A673 (cell line): ENCODE results near the gene FGGY. TPM values are rescaled to one million over a fixed set of nuclear protein-coding genes. Genes with fewer than 3 reads are reported as not detected.

Source experiments
- BruUV-seq: library from RNA; stranded (reverse); fragments of 400-500 nt; replicated peaks from 2 replicates; lab custom pipeline; 2021; lab: Mats Ljungman, UMichigan
- CTCF ChIA-PET: fragments of 300-600 bp; sonication (Branson Sonifier 250); formaldehyde crosslinking; loops from one replicate; lab custom pipeline; 2022; ENCODE audit warnings: antibody characterized with exemption; lab: Charles Lee
- POLR2A ChIA-PET: fragments of 300-600 bp; sonication (Branson Sonifier 250); formaldehyde crosslinking; loops from one replicate; lab custom pipeline; 2022; ENCODE audit warnings: antibody characterized with exemption; ENCODE audit not compliant: low non-redundant PET; lab: Charles Lee
- DNase-seq: peaks from one replicate; pipeline ENCODE4 v3.0.0-alpha.2; 2015; ENCODE audit warnings: low spot score
- H3K27ac ChIP-seq: fragments of 200-600 bp; sonication (generic); 2 replicates; pipeline ENCODE4 v1.5.1; 2016; ENCODE audit warnings: mixed run types, low read depth, mild to moderate bottlenecking, mixed read lengths, antibody characterized with exemption, low read length; ENCODE audit not compliant: poor library complexity, severe bottlenecking
- H3K27me3 ChIP-seq: fragments of 200-600 bp; sonication (generic); replicated peaks from 2 replicates; pipeline ENCODE4 v1.6.1; 2017; ENCODE audit warnings: mixed run types, low read depth, mild to moderate bottlenecking, mixed read lengths, antibody characterized with exemption, low read length; ENCODE audit not compliant: insufficient read depth, poor library complexity
- H3K36me3 ChIP-seq: fragments of 200-600 bp; sonication (generic); 2 replicates; pipeline ENCODE4 v1.6.1; 2016; ENCODE audit warnings: mixed run types, mild to moderate bottlenecking, mixed read lengths, antibody characterized with exemption, low read length; ENCODE audit not compliant: insufficient read depth, poor library complexity, severe bottlenecking
- H3K4me1 ChIP-seq: fragments of 200-600 bp; sonication (generic); 2 replicates; pipeline ENCODE4 v1.6.1; 2017; ENCODE audit warnings: mixed run types, mild to moderate bottlenecking, mixed read lengths, antibody characterized with exemption, low read length; ENCODE audit not compliant: insufficient read depth, poor library complexity, severe bottlenecking
- H3K4me3 ChIP-seq: fragments of 200-600 bp; sonication (generic); 2 replicates; pipeline ENCODE4 v1.5.1; 2016; ENCODE audit warnings: low read depth, mixed run types, mild to moderate bottlenecking, mixed read lengths, low read length; ENCODE audit not compliant: poor library complexity, severe bottlenecking
- H3K9me3 ChIP-seq: fragments of 200-600 bp; sonication (generic); 2 replicates; pipeline ENCODE4 v1.6.1; 2016; ENCODE audit warnings: mixed run types, low read depth, mild to moderate bottlenecking, mixed read lengths, antibody characterized with exemption, low read length; ENCODE audit not compliant: poor library complexity, severe bottlenecking
- EZH2 ChIP-seq: fragments of 200-600 bp; sonication (generic); IDR thresholded peaks from 2 replicates; pipeline ENCODE4 v1.6.1; 2017; ENCODE audit warnings: borderline replicate concordance, low read depth, mild to moderate bottlenecking, mixed read lengths, antibody characterized with exemption, low read length; ENCODE audit not compliant: poor library complexity, severe bottlenecking
- intact Hi-C: fragments of 100-400 bp; cut with micrococcal nuclease; formaldehyde crosslinking; loops from one replicate; pipeline ENCODE4 v1.10.0; 2022; ENCODE audit not compliant: unreplicated experiment
- total RNA-seq: library from RNA; stranded (reverse); gene quantifications from 2 replicates; pipeline ENCODE4 v1.2.3, GENCODE V29; 2021
- TF ChIP-seq, protein P1 (sequence below): fragments of 300-800, 200-600 bp; sonication (generic); conservative IDR thresholded peaks from 2 replicates; pipeline ENCODE4 v1.5.1; 2017; ENCODE audit warnings: low read depth, mild to moderate bottlenecking, antibody characterized with exemption, low read length, moderate library complexity, mixed read lengths

Gene FGGY
- total RNA-seq, 1 experiment from 2014 or later: 2.6 TPM

DNA sequence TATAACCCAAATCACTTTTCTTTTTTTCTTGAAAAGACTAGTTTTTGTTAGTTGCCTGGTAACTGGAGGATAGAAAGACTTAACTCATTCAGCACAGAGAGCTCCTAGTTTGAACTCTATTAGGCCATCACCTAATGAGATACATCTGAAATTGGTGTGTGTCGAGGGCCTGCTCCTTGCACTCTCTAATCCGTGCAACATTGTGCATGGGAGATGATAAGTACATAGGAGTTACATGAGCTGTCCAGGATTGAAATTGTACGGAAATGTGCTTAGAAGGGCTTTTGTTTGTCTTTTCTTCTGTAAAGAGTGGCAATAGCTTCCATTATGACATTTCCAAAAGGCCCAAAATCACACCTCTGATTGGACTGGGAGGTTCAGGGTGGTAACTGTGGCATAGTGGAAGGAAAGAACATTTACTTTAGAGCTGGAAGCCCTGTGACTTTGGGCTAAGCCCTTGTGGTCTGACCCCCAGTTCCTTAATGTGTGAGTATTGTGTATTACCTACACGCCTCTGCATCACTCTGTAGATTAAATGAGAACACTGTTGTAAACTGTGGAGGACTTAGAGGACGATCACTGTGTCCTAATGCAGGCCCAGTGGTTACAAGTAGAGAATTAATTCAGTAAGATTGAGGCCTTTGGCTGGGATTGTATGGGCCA, 71.2 kb downstream of the FGGY start:
- Histone ChIP-seq H3K9me3 (no peaks in the 10 kb centered on the region), H3K36me3 (no peaks in the 10 kb centered on the region), H3K27ac (no peak overlapping the region), H3K27me3 (no peaks in the 10 kb centered on the region), H3K4me3 (no peak overlapping the region), H3K4me1 (no peaks in the 10 kb centered on the region)
- TF ChIP-seq, protein P1, sequence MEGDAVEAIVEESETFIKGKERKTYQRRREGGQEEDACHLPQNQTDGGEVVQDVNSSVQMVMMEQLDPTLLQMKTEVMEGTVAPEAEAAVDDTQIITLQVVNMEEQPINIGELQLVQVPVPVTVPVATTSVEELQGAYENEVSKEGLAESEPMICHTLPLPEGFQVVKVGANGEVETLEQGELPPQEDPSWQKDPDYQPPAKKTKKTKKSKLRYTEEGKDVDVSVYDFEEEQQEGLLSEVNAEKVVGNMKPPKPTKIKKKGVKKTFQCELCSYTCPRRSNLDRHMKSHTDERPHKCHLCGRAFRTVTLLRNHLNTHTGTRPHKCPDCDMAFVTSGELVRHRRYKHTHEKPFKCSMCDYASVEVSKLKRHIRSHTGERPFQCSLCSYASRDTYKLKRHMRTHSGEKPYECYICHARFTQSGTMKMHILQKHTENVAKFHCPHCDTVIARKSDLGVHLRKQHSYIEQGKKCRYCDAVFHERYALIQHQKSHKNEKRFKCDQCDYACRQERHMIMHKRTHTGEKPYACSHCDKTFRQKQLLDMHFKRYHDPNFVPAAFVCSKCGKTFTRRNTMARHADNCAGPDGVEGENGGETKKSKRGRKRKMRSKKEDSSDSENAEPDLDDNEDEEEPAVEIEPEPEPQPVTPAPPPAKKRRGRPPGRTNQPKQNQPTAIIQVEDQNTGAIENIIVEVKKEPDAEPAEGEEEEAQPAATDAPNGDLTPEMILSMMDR: no peak
- no peak for TF ChIP-seq EZH2
- intact Hi-C loops: no loop called here
- no TSS peak for BruUV-seq
- DNase-seq: no peak
- POLR2A ChIA-PET: interaction anchor here (0.6 kb wide), 1 partner anchor 664 kb away, joined by 7 read pairs; no protein-coding TSS in a partner anchor
- CTCF ChIA-PET: interaction anchor here (0.6 kb wide), 1 partner anchor 331 kb away, joined by 3 read pairs; no protein-coding TSS in a partner anchor

DNA sequence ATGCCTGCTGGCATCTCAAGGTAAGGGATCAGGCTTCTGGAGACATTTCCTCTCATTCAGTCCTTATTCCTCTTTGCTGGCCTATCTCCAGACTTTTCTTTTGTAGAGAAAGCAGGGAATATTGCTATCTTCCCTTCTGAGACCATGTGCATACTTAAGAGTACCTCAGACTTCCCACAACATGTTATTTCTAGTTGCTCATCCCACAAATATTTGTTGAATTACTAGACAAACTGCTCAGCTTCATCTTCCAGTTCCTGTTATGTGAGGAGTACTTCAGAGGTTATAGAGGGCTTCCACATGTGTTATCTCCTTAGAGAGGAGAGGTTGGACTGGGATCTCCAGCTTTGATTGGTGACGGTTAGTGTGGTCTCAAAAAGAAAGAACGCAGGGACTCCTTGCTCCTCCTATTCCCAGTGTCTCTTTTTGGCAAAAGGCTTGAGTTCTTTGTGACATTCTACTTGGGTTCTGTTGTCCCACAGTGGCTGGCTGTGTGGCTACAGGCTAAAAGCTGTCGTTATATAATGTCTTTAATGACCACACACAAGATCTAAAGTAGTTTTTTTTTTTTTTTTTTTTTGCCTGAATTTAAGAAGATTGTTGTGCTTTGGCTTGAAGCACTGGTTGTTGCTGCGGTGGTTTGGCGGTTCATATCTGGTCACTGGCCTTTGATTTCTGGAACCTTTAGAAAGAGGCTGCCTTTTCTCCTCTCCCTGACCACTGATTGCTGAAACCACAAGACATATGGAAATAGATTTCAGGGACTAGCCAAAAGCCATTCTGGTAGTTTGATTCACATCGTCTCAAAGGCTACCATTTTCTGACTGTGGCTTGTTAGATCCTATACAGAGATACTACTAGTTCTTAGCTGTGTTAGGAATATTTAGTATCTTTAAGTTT, 78.7 kb downstream of the FGGY start:
- DNase-seq: no peak
- H3K9me3 ChIP-seq: no peaks in the 10 kb centered on the region
- ChIA-PET POLR2A (interaction anchor here (0.7 kb wide), 1 partner anchor 9 kb away, joined by 16 read pairs; no protein-coding TSS in a partner anchor), CTCF (no interaction called here)
- no peaks in the 10 kb centered on the region for H3K4me1 ChIP-seq
- no TSS peak for BruUV-seq
- intact Hi-C loops: no loop called here
- no peak overlapping the region for H3K4me3 ChIP-seq
- no peak overlapping the region for H3K27ac ChIP-seq
- no peak for TF ChIP-seq EZH2
- TF ChIP-seq, protein P1: no peak
- no peaks in the 10 kb centered on the region for H3K36me3 ChIP-seq
- no peaks in the 10 kb centered on the region for H3K27me3 ChIP-seq

DNA sequence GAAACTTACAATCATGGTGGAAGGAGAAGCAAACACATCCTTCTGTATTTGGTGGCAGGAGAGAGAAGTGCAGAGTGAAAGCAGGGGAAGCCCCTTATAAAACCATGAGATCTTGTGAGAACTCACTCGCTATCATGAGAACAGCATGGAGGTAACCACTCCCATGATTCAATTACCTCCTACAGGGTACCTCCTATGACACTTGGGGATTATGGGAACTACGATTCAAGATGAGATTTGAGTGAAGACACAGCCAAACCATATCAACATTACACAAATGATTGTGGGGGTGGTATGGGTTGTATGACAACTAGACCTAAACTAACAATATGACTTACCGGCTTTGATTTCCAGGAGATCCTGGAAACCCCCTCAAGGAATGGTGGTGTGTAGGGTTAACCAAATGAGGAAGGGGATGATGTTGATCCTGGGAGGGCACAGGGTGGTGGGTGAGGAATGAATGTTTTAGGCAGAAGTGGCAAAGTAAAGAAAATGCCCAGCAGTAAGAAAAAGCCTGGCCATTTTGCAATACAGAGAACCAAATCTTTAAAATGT, 80.5 kb downstream of the FGGY start:
- TF ChIP-seq, protein P1: no peak
- TF ChIP-seq EZH2: no peak
- no TSS peak for BruUV-seq
- intact Hi-C loops: no loop called here
- POLR2A ChIA-PET: no interaction called here
- no peaks in the 10 kb centered on the region for H3K9me3 ChIP-seq
- no peaks in the 10 kb centered on the region for H3K27me3 ChIP-seq
- no peak overlapping the region for H3K4me3 ChIP-seq
- CTCF ChIA-PET: no interaction called here
- no peak for DNase-seq
- no peaks in the 10 kb centered on the region for H3K36me3 ChIP-seq
- H3K4me1 ChIP-seq: no peaks in the 10 kb centered on the region
- no peak overlapping the region for H3K27ac ChIP-seq
